Measurements from ENCODE around the gene LYL1. TPM values are rescaled to one million over a fixed set of nuclear protein-coding genes. Genes with fewer than 3 reads are reported as not detected.

LYL1 gene
- total and polyA plus RNA-seq, 2 donors (not counting 1 experiment from before 2014, with no cell fraction given), result 112 to 125 TPM

DNA sequence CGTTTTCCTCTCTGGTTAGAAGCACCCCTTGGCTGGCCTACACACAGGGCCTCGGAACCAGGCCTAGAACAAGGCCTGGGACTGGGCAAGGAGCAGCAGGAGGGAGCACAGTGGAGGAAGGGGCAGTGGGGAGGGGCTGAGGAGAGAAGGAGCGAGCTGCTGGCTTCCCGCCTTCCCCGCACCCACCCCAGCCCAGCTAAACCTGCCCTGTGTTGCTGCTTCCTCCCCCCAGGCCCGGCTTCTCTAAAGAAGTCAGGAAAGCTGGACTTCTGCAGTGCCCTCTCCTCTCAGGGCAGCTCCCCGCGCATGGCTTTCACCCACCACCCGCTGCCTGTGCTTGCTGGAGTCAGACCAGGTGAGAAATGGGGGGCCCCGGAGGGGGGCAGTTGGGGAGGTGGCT, 24.3 kb downstream of the LYL1 start:
- H3K4me1 ChIP-seq (ENCODE audit: control insufficient read depth in 2 of 2, insufficient read depth in 2 of 2, low read length in 2 of 2), result no peaks in the 10 kb centered on the region
- no peaks in the 10 kb centered on the region for H3K9me3 ChIP-seq (ENCODE audit: control extremely low read depth in 1 of 3, control insufficient read depth in 2 of 3, insufficient read depth in 1 of 3, low read length in 2 of 3)
- Mint-ChIP-seq H3K4me3 (no peak overlapping the region), H3K27ac (no peak overlapping the region), H3K9me3 (ENCODE audit: insufficient read depth) (no peaks in the 10 kb centered on the region), H3K4me1 (no peaks in the 10 kb centered on the region), H3K27me3 (peaks cover 3% of the 10 kb centered on the region)
- H3K36me3 ChIP-seq (replicated peaks in 1 of 2; ENCODE audit: control extremely low read depth in 1 of 2, control insufficient read depth in 1 of 2, extremely low read depth in 1 of 2, insufficient read depth in 2 of 2, low read length in 1 of 2), result no peaks in the 10 kb centered on the region
- ChIA-PET CTCF (interaction anchor here (1.4 to 2.0 kb wide), 3 partner anchors 15 to 101 kb away, joined by 3 to 12 read pairs (median 6); no protein-coding TSS in a partner anchor), POLR2A (no interaction called here)
- no peaks in the 10 kb centered on the region for H4K20me1 ChIP-seq (ENCODE audit: control insufficient read depth, insufficient read depth, low read length, poor library complexity, severe bottlenecking)
- no peak overlapping the region for H3K4me2 ChIP-seq (replicated peaks; ENCODE audit: low read depth, low read length, poor library complexity, severe bottlenecking)
- no peak overlapping the region for H3K9ac ChIP-seq (ENCODE audit: low read length)
- H3K27ac ChIP-seq (ENCODE audit: low read length in 2 of 2), result no peak overlapping the region
- intact Hi-C loops (cut with micrococcal nuclease), result no loop called here
- DNase-seq, result no peak
- 90% methylated on average over 9 of the region's 10 CpGs for WGBS (ENCODE audit: insufficient coverage)
- TF ChIP-seq EZH2 (IDR thresholded peaks at IDR 0.05; ENCODE audit: borderline replicate concordance, insufficient read depth, low read depth, low read length, poor library complexity, severe bottlenecking), result no peak
- TF ChIP-seq, protein P1, sequence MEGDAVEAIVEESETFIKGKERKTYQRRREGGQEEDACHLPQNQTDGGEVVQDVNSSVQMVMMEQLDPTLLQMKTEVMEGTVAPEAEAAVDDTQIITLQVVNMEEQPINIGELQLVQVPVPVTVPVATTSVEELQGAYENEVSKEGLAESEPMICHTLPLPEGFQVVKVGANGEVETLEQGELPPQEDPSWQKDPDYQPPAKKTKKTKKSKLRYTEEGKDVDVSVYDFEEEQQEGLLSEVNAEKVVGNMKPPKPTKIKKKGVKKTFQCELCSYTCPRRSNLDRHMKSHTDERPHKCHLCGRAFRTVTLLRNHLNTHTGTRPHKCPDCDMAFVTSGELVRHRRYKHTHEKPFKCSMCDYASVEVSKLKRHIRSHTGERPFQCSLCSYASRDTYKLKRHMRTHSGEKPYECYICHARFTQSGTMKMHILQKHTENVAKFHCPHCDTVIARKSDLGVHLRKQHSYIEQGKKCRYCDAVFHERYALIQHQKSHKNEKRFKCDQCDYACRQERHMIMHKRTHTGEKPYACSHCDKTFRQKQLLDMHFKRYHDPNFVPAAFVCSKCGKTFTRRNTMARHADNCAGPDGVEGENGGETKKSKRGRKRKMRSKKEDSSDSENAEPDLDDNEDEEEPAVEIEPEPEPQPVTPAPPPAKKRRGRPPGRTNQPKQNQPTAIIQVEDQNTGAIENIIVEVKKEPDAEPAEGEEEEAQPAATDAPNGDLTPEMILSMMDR (IDR thresholded peaks at IDR 0.05), result no peak
- H3K79me2 ChIP-seq (ENCODE audit: control insufficient read depth, insufficient read depth, low read length), result no peaks in the 10 kb centered on the region
- ATAC-seq (ENCODE audit: low read depth), result no peak
- no peak overlapping the region for H2AFZ ChIP-seq (ENCODE audit: insufficient read depth, low read depth, low read length, poor library complexity, severe bottlenecking)
- no peak overlapping the region for H3K4me3 ChIP-seq (ENCODE audit: control extremely low read depth in 1 of 5, extremely low read depth in 1 of 5, insufficient read depth in 1 of 5, low read depth in 2 of 5, low read length in 4 of 5)
- no peaks in the 10 kb centered on the region for H3K27me3 ChIP-seq (replicated peaks in 1 of 4; ENCODE audit: control extremely low read depth in 1 of 4, control insufficient read depth in 3 of 4, insufficient read depth in 4 of 4, low read length in 3 of 4)

- TF ChIP-seq, protein P1 (IDR thresholded peaks at IDR 0.05), result no peak
- TF ChIP-seq EZH2 (IDR thresholded peaks at IDR 0.05; ENCODE audit: borderline replicate concordance, insufficient read depth, low read depth, low read length, poor library complexity, severe bottlenecking), result no peak
- CTCF ChIA-PET, result interaction anchor here (1.4 kb wide), 1 partner anchor 17 kb away, joined by 3 read pairs; no protein-coding TSS in a partner anchor
Observed at GRCh38 chr19:13077240-13077639, 25.4 kb downstream of the LYL1 start.

More at GRCh38 chr19:13077240-13077639, 25.4 kb downstream of the LYL1 start:
- Histone ChIP-seq H3K79me2 (ENCODE audit: control insufficient read depth, insufficient read depth, low read length) (no peaks in the 10 kb centered on the region), H3K9me3 (ENCODE audit: control extremely low read depth in 1 of 3, control insufficient read depth in 2 of 3, insufficient read depth in 1 of 3, low read length in 2 of 3) (no peaks in the 10 kb centered on the region), H3K4me2 (replicated peaks; ENCODE audit: low read depth, low read length, poor library complexity, severe bottlenecking) (no peak overlapping the region), H4K20me1 (ENCODE audit: control insufficient read depth, insufficient read depth, low read length, poor library complexity, severe bottlenecking) (no peaks in the 10 kb centered on the region), H3K27me3 (replicated peaks in 1 of 4; ENCODE audit: control extremely low read depth in 1 of 4, control insufficient read depth in 3 of 4, insufficient read depth in 4 of 4, low read length in 3 of 4) (no peaks in the 10 kb centered on the region), H3K4me1 (ENCODE audit: control insufficient read depth in 2 of 2, insufficient read depth in 2 of 2, low read length in 2 of 2) (no peaks in the 10 kb centered on the region), H2AFZ (ENCODE audit: insufficient read depth, low read depth, low read length, poor library complexity, severe bottlenecking) (no peak overlapping the region), H3K27ac (ENCODE audit: low read length in 2 of 2) (no peak overlapping the region), H3K4me3 (ENCODE audit: control extremely low read depth in 1 of 5, extremely low read depth in 1 of 5, insufficient read depth in 1 of 5, low read depth in 2 of 5, low read length in 4 of 5) (no peak overlapping the region), H3K9ac (ENCODE audit: low read length) (no peak overlapping the region), H3K36me3 (replicated peaks in 1 of 2; ENCODE audit: control extremely low read depth in 1 of 2, control insufficient read depth in 1 of 2, extremely low read depth in 1 of 2, insufficient read depth in 2 of 2, low read length in 1 of 2) (no peaks in the 10 kb centered on the region)
- DNase-seq, result no peak
- H3K4me1 Mint-ChIP-seq, result no peaks in the 10 kb centered on the region
- POLR2A ChIA-PET, result no interaction called here
- intact Hi-C loops (cut with micrococcal nuclease), result no loop called here
- WGBS (ENCODE audit: insufficient coverage), result 17% methylated on average over 9 of the region's 11 CpGs
- no peak overlapping the region for H3K27ac Mint-ChIP-seq
- H3K27me3 Mint-ChIP-seq, result peaks cover 4% of the 10 kb centered on the region
- H3K9me3 Mint-ChIP-seq (ENCODE audit: insufficient read depth), result no peaks in the 10 kb centered on the region
- no peak overlapping the region for H3K4me3 Mint-ChIP-seq
- ATAC-seq (ENCODE audit: low read depth), result no peak
